ENCODE data around the gene PEX14.

The PEX14 gene

GRCh38 chr1:10616696-10617095, 141.9 kb downstream of the PEX14 start:
- in situ Hi-C loops (cut with HindIII; ENCODE audit: low sequenced_read_pairs) = no loop called here
- H3K4me3 ChIP-seq (ENCODE audit: low read depth, low read length) = no peak overlapping the region
- DNase-seq (ENCODE audit: low read depth) = no peak
- no peak for TF ChIP-seq CTCF (IDR thresholded peaks at IDR 0.05; ENCODE audit: low read depth, low read length, missing control alignments)

GRCh38 chr1:10617318-10617717, 142.6 kb downstream of the PEX14 start:
- DNase-seq (ENCODE audit: low read depth) = no peak
- H3K4me3 ChIP-seq (ENCODE audit: low read depth, low read length) = no peak overlapping the region
- in situ Hi-C loops (cut with HindIII; ENCODE audit: low sequenced_read_pairs) = no loop called here
- no peak for TF ChIP-seq CTCF (IDR thresholded peaks at IDR 0.05; ENCODE audit: low read depth, low read length, missing control alignments)

GRCh38 chr1:10617931-10618885, 143.5 kb downstream of the PEX14 start:
- no peak for TF ChIP-seq CTCF (IDR thresholded peaks at IDR 0.05; ENCODE audit: low read depth, low read length, missing control alignments)
- in situ Hi-C loops (cut with HindIII; ENCODE audit: low sequenced_read_pairs) = no loop called here
- DNase-seq (ENCODE audit: low read depth) = no peak
- H3K4me3 ChIP-seq (ENCODE audit: low read depth, low read length) = no peak overlapping the region

GRCh38 chr1:10620776-10621175, 146.0 kb downstream of the PEX14 start:
- TF ChIP-seq CTCF (IDR thresholded peaks at IDR 0.05; ENCODE audit: low read depth, low read length, missing control alignments) = no peak
- in situ Hi-C loops (cut with HindIII; ENCODE audit: low sequenced_read_pairs) = no loop called here
- H3K4me3 ChIP-seq (ENCODE audit: low read depth, low read length) = no peak overlapping the region
- no peak for DNase-seq (ENCODE audit: low read depth)

- no peak overlapping the region for H3K4me3 ChIP-seq (ENCODE audit: low read depth, low read length)
- no peak for DNase-seq (ENCODE audit: low read depth)
- no peak for TF ChIP-seq CTCF (IDR thresholded peaks at IDR 0.05; ENCODE audit: low read depth, low read length, missing control alignments)
- in situ Hi-C loops (cut with HindIII; ENCODE audit: low sequenced_read_pairs) = no loop called here
These were observed 147.2 kb downstream of the PEX14 start for GRCh38 chr1:10621906-10622305.

- in situ Hi-C loops (cut with HindIII; ENCODE audit: low sequenced_read_pairs) = no loop called here
- no peak overlapping the region for H3K4me3 ChIP-seq (ENCODE audit: low read depth, low read length)
- no peak for DNase-seq (ENCODE audit: low read depth)
- TF ChIP-seq CTCF (IDR thresholded peaks at IDR 0.05; ENCODE audit: low read depth, low read length, missing control alignments) = no peak
These were observed 148.3 kb downstream of the PEX14 start for GRCh38 chr1:10622910-10623685.
